HL-60 (cell line): ENCODE data around the gene DHX38.

Source experiments
- CTCF ChIP-seq: IDR thresholded peaks from one replicate; pipeline ENCODE4 v1.5.1; 2011; ENCODE audit warnings: low read length, control low read depth, inconsistent platforms; ENCODE audit not compliant: insufficient read depth
- GABPA ChIP-seq: IDR thresholded peaks from 2 replicates; pipeline ENCODE4 v1.6.1; 2012; ENCODE audit warnings: low read depth
- POLR2AphosphoS5 ChIP-seq: IDR thresholded peaks from 2 replicates; pipeline ENCODE4 v1.6.1; 2012; ENCODE audit warnings: low read depth
- REST ChIP-seq: IDR thresholded peaks from 2 replicates; pipeline ENCODE4 v1.6.1; 2012; ENCODE audit warnings: low read depth; ENCODE audit not compliant: insufficient replicate concordance
- SPI1 ChIP-seq: IDR thresholded peaks from 2 replicates; pipeline ENCODE4 v1.6.1; 2012; ENCODE audit warnings: low read depth, mild to moderate bottlenecking, borderline replicate concordance

GRCh38 chr16:72060405-72060804 lies 33.2 kb upstream of the DHX38 start:
- no peak for TF ChIP-seq CTCF
- TF ChIP-seq POLR2AphosphoS5 = no peak
- TF ChIP-seq GABPA = no peak
- no peak for TF ChIP-seq REST
- TF ChIP-seq SPI1 = no peak
